Measurements from ENCODE around the gene WDR38.

The WDR38 gene, protein sequence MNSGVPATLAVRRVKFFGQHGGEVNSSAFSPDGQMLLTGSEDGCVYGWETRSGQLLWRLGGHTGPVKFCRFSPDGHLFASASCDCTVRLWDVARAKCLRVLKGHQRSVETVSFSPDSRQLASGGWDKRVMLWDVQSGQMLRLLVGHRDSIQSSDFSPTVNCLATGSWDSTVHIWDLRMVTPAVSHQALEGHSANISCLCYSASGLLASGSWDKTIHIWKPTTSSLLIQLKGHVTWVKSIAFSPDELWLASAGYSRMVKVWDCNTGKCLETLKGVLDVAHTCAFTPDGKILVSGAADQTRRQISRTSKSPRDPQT

DNA sequence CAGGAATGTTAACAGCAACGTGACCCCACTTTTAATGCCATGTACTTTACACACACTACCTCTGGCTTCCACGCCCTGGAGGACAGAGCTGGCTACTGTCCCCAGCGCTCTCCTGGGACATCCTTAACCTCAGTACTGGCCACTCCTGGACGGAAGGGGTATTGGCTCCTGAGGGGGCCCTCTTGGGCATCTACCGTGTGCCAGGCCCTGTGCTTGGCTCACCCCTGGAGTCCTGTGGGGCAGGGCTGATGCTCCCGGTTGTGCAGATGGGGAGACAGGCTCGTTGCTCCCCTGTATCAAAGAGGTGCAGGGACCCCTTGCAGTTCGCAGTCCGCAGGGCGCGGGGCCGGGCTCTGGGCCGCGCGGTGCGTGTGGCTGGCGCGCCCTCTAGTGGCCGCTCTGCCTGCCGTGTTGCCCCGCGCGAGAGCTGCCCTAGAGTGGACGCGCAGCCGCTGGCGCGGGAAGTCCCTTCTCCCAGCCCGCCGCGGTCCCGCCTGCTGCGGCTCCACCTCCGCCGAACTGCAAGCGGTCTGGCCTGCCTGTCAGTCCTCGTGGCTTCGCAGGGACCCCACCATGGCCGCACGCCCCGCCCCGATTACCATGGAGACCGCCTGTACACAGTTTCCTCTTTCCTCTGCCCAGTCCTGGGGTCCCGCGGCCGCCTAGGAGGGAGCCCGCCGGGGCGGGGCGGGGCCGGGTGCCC lies at the start of gene WDR38:
TSS of gene WDR38 (plus strand) at position 632 of the 703 bp plus-strand sequence. CDS start 72 bp downstream, outside the sequence.
- peak; percentile 54 to 67 for DNase-seq (ENCODE audit: low read depth in 1 of 2, low spot score in 1 of 2)

- no peak for DNase-seq (ENCODE audit: low read depth in 1 of 2, low spot score in 1 of 2)
Observed at GRCh38 chr9:124803911-124804310, 49.3 kb upstream of the WDR38 start.

DNA sequence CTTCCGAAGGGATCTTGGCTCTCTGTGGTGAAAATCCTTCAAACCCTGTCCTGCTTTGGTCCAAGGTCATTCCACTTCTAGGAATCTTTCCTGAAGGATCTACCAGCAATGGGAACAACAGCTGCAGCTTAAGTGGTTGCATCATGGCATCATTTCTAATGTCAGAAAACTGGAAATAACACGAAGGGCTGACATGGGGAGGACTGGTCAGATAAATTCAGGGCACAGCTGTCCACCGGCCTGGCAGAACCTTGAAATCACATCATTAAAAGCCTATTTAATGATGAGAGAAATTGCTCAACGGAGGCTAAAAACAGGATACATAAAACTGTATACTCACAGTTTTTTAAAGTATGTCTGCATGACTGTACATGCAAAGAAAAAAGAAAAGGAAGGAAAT lies 48.1 kb upstream of the WDR38 start:
- no peak for DNase-seq (ENCODE audit: low read depth in 1 of 2, low spot score in 1 of 2)

- no peak for DNase-seq (ENCODE audit: low read depth in 1 of 2, low spot score in 1 of 2)
Observed at GRCh38 chr9:124808246-124808956, 44.9 kb upstream of the WDR38 start.

GRCh38 chr9:124809211-124809610 lies 44.0 kb upstream of the WDR38 start:
- no peak for DNase-seq (ENCODE audit: low read depth in 1 of 2, low spot score in 1 of 2)

GRCh38 chr9:124809741-124810500 lies 43.3 kb upstream of the WDR38 start:
- DNase-seq (ENCODE audit: low read depth in 1 of 2, low spot score in 1 of 2): no peak

DNA sequence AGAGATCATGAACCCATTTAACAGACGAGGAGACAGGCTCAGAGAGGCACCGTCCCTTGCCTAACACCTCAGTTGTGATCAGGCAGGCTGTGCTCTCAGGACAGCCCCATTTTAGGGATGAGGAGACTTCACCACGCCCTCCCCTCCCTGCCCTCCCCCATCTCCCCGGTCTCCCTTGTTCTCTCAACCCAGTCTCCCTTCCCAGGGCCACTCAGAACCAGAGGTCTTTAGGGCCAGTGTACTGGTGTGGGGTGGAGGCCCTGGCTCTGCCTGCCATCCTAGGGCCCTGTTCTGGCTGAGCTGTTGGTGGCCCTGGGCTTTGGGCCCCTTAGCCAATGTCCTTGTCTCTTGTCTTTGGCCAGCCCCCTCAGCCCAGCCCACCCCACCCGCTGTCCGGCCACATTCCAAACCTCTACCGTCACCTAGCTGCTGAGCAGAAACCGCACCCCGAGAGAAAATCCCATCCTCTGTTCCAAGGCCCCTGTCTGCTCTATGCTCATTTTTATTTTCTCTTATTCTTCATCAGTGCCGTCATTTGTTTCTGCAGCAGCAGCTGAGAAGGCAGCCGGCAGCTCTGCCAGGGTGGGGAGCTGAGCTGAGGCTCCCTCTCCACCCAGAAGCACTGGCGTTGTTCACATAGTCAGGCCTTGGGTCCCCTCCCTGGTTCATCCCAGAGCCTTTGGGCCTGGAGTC lies 42.5 kb upstream of the WDR38 start:
- no peak for DNase-seq (ENCODE audit: low read depth in 1 of 2, low spot score in 1 of 2)

DNA sequence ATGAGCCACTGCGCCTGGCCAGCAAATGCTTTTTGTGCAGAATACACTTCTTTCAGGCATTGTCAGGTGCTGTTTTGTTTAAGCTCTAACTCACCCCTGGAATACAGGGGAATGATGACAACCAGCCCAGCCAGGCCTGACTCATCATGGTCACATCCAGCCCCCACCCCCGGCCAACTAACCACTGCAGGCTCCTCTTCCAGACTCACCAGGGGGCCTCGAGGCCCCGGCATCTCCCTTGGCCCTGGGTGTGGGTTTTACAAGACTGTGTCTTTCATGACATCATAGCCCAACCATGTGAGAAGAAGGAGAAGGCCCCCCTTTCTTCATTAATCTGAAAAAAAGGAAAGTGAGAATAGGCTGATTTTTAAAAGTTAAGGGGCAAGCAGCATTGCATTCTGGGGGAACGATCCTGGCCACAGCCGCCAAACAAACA lies 40.8 kb upstream of the WDR38 start:
- DNase-seq (ENCODE audit: low read depth in 1 of 2, low spot score in 1 of 2): no peak

DNA sequence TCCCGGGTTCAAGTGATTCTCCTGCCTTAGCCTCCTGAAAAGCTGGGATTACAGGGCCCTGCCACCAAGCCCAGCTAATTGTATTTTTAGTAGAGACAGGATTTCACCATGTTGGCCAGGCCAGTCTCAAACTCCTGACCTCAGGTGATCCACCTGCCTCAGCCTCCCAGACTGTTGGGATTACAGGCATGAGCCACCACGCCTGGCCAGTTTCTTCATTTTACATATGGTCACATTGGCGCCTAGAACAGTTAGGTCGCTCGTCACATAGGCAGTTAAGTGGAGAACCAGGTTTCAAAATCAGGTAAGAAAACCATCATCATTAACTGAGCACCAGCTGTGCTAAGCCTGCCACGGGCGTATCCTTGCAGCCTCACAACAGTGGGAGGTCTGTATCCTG lies 40.2 kb upstream of the WDR38 start:
- no peak for DNase-seq (ENCODE audit: low read depth in 1 of 2, low spot score in 1 of 2)

DNA sequence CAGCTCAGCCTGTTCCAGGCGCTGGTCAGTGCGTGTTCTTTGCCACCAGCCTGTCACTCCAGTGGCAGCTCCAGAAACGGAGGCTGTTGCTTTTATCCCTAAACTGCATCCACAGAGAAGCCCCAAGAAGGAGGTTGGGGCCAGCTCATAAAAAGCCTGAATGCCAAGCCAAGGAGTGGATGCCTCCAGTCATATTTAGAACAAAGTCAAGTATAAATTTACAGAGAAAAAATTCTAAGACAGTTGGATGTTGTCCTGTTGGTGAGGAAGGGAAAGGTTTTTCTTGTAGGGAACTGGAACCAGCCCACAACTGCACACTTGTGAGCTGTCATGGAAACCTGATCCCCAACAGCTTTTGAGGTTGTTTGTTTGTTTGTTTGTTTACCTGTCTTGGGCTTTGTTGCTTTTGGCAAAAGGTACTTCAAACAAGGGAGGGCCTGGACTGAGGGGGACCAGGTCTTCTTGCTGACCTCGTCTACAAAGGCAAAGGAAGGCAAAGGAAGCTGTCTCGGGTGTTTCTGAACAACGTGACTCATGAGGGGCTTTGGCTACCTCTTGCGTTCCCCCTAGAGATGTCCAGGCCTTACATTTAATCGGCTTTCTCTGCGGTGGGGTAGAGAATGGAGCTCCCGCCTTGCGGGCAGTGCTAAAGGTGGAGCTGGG lies 39.6 kb upstream of the WDR38 start:
- no peak for DNase-seq (ENCODE audit: low read depth in 1 of 2, low spot score in 1 of 2)

DNA sequence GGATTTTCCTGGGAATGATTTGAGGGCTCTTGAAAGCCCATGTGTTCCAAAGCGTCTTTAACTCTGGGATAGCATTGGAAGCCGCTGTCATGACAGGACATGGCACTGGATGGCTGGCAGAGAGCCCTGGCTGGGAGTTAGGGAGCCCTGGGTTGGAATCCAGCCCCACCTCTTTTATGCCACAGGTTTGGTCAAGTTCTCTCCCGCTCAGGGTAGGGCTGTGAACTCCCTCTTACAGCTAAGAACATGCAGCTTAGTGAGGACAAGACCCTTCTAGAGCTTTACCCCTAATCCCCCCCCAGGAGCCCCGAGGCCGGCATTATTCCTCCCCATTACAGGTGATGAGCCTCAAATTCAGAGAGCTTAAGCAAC lies 39.1 kb upstream of the WDR38 start:
- DNase-seq (ENCODE audit: low read depth in 1 of 2, low spot score in 1 of 2): no peak

DNA sequence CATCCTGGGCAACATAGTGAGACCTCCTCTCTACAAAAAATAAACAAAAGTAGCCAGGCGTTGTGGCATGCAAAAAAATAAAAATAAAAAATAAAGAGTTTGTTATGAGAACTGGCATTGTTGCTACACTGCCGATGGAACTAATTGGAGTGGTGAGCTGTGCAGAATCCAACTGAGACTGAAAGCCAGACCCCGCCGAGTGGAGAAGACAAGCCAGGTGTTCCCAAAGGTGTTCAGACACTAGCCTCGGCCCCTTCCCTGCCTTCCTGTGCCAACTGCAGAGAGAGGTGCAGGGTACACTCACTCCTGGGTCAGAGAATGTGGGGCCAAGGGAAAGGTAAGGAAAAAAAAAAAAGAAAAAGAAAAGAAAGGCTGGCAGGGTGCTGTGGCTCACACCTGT lies 37.7 kb upstream of the WDR38 start:
- no peak for DNase-seq (ENCODE audit: low read depth in 1 of 2, low spot score in 1 of 2)

DNA sequence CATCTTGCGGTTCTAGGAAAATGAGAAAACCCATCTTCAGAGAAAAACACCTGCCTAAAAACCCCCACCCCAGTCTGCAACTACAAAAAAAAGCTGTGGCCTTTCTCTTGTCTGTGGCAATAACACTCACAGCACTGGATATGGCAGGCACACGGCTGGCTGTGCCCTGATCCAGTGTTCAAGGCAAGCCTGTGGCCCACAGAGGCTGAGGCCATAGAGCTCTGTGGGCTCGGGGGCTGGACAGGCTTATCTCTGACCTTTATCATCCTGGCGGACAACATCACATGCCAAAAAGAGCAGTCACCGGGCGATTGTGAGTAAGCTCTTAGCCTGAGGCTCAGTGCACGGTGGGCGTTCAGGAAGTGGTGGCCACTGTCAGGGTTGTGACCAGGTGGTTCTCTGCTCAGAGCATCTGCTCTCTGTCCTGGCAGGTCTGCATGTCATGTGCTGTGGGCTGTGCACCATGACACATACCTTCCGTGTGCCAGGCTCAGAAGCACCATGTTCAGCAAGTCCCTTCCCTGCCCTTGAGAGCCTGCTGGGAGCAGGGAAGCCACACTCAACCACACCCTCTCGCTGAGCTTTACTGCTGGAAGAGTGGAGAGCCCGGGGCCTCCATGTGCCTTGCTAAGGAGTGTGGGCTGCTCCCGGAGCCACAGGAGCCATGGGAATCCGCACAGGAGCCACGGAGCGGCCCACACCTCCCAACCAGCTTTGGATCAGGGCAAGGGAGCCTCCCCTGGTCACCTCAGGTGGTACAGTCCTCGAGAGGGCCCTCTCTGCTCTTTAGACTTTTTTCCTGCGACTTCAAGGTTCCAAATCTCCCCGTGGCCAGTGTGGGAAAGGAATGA lies 34.6 kb upstream of the WDR38 start:
- no peak for DNase-seq (ENCODE audit: low read depth in 1 of 2, low spot score in 1 of 2)

GRCh38 chr9:124820698-124821623 lies 32.3 kb upstream of the WDR38 start:
- DNase-seq (ENCODE audit: low read depth in 1 of 2, low spot score in 1 of 2): no peak

DNA sequence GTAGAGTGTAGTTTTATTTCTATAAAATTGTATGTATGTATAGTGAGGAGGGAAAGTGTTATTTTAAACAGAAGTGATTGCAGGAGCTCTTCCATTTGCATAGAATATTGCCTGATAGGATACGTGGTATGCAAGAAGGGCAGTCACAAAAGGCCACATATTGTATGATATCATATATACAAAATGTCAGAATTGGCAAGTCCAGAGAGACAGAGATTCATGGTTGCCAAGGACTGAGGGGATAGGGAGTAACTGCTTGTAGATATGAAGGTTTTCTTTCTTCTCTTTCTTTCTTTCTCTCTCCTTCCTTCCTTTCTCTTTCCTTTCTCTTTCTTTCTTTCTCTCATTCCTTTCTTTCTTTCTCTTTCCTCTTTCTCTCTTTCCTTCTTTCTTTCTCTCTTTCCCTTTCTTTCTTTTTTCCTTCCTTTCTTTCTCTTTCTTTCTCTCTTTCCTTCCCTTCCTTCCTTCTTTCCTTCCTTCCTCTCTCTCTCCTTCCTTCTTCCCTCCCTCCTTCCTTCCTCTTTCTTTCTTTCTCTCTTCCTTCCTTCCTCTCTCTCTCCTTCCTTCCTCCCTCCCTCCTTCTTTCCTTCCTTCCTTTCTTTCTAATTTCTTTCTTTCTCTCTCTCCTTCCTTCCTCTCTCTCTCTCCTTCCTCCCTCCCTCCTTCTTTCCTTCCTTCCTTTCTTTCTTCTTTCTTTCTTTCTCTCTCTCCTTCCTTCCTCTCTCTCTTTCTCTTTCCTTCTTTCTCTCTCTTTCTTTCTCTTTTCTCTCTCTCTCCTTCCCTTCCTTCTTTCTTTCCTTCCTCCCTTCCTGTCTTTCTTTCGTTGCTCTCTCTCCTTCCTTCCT lies 24.5 kb upstream of the WDR38 start:
- DNase-seq (ENCODE audit: low read depth in 1 of 2, low spot score in 1 of 2): no peak

GRCh38 chr9:124829334-124829669 lies 24.0 kb upstream of the WDR38 start:
- no peak for DNase-seq (ENCODE audit: low read depth in 1 of 2, low spot score in 1 of 2)

DNA sequence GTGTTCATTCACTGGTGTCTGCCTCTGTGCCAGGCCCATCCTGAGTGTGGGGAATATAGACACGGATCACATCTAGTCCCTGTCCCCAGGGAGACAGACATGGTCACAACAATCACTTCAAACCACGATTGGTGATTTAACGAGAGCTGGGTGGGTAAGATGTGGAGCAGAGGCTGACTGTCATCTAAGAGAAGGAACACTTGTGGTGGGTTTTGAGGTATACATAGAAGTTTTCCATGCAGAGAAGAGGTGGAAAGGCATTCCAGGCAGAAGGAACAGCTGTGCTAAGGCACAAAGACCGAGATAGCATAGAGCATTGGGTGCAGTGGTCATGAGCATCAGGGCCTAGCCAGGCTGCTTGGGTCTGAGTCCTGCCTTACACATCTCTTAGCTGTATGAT lies 22.7 kb upstream of the WDR38 start:
- DNase-seq (ENCODE audit: low read depth in 1 of 2, low spot score in 1 of 2): no peak

All from activated CD4-positive, alpha-beta T cell treated with anti-CD3 and anti-CD28 coated beads, Interleukin-2, amount 50 U/mL, for 24 hours (primary cell).